T-helper 9 cell (primary cell): ENCODE data around the gene RPL6.
"Not testable (repeated sequence)": the region's sequence is repeated elsewhere in the genome, so short reads cannot be mapped to it uniquely, and the experiment has no call there.

ENCODE experiments used
- DNase-seq: peaks from one replicate; pipeline ENCODE4 v3.0.0-alpha.2; 2020
- total RNA-seq, 2 donors: gene quantifications; one replicate each; lab custom pipeline; 2026; lab: John Stamatoyannopoulos, UW

RPL6 gene
- 1,061 to 1,145 reads per million in 2 donors for total RNA-seq

DNA sequence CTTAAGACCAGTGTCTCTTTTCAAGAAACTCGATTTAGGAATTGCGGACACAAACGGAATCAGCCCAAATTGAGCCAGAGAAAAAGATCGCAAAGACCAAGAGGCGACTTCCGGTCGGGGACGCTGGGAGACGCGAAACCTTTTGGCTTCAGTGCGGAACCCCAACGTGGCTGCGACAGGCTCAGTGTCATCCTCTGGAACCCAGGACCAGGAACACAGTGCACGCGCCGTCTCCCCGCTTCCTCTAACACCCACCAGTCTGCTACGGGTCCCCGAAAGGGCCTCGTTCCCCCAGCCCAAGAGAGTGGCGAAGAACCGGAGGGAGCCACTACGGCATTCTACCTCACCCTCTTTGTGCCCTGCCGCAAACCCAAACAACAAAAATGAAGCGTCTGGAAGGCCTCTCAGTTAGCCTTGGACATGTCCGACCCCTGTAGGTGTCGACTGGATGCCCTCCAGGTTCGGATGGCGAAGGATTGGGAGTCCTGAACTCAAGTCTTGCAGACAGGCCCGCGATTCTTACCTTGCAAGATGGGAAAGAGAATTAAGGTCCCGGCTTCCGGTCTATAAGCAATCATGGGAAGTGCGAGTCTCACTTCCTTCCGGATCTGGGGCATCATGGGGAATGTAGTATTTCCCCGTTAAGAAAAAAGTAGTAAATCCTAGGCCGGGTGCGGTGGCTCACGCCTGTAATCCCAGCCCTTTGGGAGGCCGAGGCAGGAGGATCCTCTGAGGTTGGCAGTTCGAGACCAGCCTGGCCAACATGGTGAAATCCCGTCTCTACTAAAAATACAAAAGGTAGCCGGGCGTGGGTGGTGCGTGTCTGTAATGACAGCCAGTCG lies at the start of gene RPL6:
TSS of gene RPL6 (minus strand) at position 542 of the 842 bp plus-strand sequence. CDS start 949 bp downstream, outside the sequence.
- peak; percentile 57 for DNase-seq

DNA sequence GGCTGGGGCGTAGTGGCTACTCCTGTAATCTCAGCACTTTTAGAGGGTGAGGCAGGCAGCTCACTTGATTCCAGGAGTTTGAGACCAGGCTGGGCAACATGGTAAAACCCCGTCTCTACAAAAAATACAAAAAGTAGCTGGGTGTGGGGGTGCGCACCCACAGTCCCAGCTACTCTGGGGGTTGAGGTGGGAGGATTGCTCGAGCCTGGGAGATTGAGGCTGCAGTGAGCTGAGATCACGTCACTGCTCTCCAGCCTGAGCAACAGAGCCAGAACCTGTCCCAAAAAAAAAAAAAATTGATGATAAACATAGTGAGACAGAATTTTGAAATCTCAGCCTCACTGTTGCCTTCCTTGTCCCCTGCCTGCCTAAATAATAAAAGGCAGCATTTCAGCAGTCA lies 49.3 kb upstream of the RPL6 start:
- no peak for DNase-seq

DNA sequence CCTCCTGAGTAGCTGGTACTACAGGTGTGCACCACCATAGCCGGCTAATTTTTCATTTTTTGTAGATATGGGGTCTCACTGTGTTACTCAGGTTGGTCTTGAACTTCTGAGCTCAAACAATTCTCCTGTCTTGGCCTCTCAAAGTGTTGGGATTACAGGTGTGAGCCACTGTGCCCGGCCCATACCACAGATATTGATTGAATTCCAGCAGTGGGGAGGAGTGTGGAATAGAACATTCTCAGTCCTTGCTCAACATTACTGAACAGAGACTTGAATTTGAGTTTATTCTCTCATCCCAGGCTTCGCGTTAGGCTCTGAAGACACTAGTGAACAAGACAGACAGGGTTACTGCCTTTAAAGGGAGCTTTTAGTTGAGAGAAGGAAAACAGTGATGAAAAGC lies 48.9 kb upstream of the RPL6 start:
- no peak for DNase-seq

DNA sequence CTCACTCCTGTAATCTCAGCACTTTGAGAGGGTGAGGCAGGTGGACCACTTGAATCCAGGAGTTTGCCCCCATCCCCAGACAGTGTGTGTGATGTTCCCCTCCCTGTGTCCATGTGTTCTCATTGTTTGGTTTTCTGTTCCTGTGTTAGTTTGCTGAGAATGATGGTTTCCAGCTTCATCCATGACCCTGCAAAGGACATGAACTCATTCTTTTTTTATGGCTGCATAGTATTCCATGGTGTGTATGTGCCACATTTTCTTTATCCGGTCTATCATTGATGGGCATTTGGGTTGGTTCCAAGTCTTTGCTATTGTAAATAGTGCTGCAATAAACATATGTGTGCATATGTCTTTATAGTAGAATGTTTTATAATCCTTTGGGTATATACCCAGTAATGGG lies 47.7 kb upstream of the RPL6 start:
- not testable (repeated sequence) for DNase-seq

DNA sequence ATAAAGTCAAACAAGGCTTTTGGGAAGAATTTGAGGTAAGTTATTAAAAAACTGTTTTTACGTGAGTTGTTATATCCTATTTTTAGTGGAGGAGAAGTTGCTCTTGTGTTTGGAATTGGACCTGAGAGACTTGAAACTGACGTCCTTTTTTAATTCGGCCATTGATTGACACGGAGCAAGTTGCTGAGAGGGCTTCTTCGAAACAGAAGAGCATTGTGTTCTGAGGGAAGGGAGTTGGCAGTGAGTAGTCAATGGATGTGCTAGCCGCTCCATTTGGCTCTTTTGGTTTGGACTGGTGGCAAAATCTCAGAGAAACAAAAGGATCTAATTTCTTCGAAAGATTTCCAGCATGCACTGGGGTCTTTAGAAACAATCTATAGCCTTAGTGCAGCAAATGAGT lies 46.6 kb upstream of the RPL6 start:
- DNase-seq = no peak

DNA sequence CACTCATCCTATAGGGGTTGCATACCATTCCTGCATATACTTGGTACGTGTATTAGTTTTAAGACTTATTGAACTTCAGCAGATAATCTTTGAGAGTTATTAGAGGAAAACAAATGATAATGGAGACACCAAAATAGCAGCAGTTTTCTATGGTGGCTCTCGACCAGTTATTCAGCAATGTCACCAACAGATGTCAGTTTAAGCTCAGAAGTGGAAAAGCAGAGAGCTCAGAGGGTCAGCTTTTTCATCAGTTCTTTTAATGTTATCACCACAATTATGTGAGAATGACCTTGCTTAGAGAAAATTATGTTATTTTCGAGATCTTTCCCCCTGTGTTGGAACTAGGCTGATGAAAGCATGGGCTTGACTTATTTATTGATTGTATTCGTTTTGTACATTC lies 41.3 kb upstream of the RPL6 start:
- DNase-seq = no peak

DNA sequence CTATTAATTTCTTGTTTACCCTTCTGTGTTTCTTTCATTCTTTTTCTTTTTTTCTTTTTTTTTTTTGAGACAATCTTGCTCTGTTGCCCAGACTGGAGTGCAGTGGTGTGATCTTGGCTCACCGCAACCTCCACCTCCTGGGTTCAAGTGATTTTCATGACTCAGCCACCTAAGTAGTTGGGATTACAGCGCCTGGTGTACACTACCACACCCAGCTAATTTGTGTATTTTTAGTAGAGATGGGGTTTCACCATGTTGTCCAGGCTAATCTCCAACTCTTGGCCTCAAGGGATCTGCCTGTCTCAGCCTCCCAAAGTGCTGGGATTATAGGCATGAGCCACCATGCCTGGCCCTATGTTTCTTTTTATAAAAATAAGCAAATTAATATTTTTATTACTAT lies 38.8 kb upstream of the RPL6 start:
- DNase-seq = not testable (repeated sequence)

DNA sequence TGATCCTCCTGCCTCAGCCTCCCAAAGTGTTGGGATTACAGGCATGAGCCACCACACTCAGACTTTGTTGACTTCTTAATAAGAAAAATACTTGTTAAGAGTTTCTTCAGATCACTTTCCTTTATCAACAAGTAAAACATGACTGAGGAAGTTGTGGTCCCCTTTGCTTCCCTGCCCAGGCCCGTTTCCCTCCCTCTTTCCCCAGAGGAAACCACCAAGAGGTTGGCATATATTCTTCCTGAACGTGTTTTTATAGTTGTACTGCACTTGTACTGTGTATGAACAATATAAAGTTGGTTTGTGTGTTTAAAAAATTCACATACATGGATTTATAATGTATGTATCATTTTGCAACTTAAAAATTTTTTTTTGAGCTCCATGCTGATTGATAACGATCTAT lies 37.7 kb upstream of the RPL6 start:
- no peak for DNase-seq

DNA sequence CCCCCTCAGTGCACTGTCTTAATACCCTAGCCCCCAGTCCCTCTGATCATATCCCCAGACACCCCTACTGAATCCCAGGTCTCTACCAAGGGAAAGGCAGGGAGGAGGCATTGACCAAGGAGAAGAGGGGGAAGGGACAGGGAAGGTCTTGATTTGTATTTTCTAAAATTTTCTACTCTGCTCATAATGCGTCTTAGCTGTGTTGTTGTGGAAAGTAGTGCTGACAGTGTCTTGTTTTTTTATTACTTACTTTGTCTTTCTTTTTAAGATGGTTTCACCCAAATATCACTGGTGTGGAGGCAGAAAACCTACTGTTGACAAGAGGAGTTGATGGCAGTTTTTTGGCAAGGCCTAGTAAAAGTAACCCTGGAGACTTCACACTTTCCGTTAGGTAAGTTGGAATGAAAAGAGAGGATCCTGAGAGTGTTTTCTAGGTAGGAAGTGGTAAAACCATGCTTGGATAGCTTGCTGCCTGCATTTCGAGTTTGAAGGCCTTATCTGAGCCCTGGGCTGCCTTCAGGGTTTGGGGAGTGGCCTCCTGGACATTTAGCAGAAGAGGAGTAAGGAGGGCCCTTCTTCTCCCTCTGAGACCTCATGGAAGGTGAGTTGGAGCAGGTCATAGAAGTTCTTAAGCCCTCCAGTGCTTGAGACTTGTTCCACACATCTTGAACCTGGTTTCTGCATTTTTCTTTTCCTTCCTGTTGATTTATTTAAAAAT lies 36.8 kb upstream of the RPL6 start:
- no peak for DNase-seq

DNA sequence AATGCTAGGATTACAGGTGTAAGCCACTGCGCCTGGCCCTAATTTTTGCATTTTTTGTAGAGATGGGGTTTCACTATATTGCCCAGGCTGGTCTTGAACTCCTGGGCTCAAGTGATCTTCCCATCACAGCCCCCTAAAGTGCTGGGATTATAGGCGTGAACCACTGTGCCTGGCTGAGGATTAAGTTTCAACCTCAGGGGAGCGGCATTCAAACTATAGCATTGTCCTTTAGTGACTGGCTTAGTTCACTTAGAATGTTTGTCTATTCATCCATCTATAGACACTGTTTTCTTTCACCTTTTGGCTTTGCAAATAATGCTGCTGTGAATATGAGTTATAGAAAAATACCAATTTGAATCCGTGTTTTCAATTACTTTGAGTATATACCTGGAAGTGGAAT lies 34.5 kb upstream of the RPL6 start:
- DNase-seq = no peak

DNA sequence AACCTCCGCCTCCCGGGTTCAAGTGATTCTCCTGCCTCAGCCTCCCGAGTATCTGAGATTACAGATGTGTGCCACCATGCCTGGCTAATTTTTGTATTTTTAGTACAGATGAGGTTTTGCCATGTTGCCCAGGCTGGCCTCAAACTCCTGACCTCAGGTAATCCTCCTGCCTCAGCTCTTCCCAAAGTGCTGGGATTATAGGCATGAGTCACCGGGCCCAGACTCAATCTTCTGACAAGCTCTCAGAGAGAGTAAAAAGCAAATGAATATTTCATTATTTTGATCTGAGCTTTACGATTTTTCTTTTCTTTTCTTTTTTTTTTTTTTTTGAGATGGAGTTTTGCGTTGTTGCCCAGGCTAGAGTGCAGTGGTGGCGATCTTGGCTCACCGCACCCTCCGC lies 31.2 kb upstream of the RPL6 start:
- not testable (repeated sequence) for DNase-seq

DNA sequence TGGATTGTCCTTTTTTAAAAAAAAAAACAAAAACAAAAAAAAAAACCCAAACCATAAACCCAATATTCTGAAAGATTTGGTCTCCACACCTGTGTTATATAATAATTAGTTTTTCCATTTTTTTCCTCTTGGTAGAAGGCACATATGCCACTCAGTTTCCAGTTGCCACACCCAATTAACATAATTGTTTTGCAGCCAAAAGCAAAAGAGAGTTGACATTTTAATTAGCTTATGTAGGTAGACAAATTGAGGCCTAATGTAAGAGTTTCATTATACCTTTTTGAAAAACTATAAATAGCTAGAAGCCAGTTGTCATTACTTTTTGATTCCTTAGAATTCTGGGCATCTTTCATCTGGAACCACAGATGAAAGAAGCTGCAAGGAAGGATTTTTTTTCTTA lies 30.4 kb upstream of the RPL6 start:
- DNase-seq = no peak

DNA sequence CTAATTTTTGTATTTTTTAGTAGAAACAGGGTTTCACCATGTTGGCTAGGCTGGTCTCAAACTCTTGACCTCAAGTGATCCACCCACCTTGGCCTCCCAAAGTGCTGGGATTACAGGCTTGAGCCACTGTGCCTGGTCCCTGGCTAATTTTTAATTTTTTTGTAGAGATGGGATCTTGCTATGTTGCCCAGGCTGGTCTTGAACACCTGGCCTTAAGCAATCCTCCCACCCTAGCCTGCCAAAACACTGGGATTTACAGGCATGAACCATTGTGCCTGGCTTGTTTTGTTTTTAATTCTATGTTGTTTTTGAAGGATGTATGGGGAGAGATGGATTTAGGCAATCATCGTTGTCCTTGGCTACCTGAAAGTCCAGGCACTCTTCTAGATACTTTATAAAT lies 29.2 kb upstream of the RPL6 start:
- DNase-seq = not testable (repeated sequence)

DNA sequence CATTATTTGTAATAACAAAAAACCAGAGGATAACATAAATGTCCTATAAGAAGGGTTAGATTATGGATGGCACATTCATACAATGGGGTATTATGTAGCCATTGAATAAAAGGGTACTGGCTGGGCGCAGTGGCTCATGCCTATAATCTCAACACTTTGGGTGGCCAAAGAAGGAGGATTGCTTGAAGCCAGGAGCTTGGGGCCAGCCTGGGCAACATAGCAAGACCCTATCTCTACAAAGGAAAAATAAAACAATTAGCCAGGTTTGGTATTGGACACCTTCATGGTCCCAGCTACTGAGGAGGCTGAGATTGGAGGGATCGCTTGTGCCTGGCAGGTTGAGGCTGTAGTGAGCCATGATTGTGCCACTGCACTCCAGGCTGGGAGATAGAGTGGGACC lies 24.1 kb upstream of the RPL6 start:
- DNase-seq = no peak

DNA sequence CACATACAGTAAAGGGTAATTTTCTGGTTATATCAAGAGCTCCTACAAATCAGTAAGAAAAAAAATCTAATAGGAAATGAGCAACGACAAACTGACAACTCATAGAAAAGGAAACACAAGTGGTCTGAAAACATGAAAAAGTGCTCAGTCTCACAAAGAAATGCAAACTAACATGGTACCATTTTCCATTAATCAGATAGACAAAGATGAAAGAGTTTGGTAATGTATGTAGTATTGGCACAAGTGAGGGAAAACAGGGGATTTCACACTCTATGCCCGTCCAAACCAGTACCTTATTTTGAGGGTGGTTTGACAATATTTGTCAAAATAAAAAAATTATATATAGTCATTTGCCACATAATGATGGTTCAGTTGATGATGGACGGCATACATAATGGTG lies 22.6 kb upstream of the RPL6 start:
- no peak for DNase-seq

DNA sequence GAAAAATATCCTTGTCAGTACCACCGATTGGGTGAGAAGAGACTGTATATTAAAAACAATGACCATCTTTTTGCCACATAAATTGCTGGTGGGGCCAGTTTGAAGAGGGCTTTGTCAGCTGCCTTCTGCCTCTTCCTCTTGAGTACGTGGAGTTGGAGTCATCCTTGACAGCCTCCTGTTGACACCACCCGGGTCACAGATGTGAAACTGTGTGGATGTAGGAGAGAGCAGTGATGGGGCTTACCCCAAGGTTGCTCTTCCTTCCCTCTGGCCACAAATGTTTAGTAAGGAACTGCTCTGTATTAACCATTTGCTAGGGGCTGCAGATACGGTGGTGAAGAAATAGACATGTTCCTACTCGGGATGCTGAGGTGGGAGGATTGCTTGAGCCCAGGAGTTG lies 21.5 kb upstream of the RPL6 start:
- no peak for DNase-seq

DNA sequence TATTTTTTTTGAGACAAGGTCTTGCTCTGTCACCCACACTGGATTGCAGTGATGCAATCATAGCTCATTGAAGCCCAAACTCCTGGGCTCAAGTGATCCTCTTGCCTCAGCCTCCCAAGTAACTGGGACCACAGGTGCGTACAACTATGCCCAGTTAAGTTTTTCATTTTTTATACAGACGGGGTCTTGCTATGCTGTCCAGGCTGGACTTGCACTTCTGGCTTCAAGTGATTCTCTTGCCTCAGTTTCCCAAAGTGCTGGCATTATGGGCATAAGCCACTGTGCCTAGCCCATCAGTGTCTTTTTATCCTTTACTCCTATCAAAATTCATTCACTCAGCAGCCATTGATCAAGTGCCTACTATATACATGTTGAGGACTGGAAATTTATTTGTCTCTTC lies 18.4 kb upstream of the RPL6 start:
- DNase-seq = no peak

DNA sequence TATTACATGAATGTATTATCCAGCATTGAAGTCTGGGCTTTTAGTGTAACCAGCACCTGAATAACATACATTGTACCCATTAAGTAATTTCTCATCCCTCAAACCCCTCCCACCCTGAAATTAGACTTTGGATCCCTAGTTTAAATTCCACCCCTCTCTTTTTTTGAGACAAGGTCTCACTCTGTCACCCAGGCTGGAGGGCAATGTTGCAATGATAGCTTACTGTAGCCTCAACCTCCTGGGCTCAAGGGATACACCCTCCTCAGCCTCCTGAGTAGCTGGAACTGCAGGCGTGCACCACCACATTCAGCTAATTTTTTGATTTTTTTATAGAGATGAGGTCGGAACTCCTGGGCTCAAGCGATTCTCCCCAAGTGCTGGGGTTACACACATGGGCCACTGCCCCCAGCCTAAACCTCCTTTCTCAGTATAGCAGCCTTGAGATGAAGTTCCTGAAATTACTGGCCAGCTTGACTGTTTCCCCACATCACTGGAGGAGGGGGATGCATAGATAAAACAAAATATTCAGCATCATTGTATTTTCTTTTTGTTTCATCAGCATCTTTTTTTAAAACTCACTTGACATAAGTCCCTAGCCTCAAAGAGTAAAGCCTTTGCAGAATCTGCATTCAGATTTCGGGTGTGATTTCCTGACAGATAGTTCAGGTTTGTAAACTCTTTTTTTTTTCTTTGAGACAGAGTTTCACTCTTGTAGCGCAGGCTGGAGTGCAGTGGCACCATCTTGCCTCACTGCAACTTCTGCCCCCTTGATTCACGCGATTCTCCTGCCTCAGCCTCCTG lies 16.4 kb upstream of the RPL6 start:
- no peak for DNase-seq

DNA sequence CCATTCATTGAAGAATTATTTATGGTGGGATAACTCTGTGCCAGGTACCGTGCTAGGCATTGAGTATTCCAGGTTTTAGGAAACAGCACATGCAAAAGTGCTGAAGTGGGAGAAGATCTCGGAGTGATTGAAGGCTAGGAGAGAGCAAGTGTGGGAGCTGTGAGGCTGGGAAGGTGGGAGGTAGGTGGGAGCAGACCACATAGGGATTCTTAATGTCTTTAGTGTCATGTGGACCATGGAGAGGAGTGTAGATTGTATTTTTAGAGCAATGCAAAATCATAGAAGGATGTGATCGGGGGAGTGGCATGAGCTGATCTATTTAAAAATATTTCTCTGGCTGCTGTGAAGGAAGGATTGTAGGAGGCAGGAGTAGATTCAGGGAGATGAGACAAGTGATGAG lies 14.7 kb upstream of the RPL6 start:
- DNase-seq = no peak

DNA sequence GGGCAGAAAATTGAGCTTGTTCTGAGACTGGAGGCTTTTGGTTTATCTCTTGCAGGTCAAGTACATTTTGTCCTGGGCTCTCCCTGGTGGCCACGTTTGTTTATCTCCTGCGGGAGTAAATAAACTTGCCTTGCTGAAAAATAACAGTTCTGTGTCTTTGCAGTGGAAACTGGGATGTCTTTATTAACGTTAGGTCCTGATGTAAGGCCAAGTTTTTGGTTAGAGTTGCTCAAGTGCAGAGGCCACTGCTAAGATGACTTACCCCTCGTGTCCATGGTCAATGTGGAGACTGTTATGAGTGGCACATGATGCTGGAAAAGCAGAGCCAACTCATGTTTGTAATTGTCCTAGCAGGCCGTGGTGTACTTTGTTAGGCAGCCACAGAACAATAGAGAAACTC lies 13.1 kb upstream of the RPL6 start:
- no peak for DNase-seq

DNA sequence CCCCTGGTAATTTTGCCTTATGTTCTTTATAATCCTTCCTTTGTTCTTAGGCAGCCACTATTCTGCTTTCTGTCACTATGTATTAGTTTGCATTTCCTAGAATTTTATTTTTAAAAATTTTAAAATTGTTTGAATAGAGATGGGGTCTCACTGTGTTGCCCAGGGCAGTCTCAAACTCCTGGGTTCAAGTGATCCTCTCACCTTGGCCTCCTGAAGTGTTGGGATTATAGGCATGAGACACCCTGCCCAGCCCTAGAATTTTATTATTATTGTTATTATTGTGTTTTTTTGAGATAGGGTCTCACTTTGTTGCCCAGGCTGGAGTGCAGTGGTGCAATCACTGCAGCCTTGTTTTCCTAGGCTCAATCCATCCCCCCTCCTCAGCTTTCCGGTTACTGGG lies 12.0 kb upstream of the RPL6 start:
- no peak for DNase-seq

DNA sequence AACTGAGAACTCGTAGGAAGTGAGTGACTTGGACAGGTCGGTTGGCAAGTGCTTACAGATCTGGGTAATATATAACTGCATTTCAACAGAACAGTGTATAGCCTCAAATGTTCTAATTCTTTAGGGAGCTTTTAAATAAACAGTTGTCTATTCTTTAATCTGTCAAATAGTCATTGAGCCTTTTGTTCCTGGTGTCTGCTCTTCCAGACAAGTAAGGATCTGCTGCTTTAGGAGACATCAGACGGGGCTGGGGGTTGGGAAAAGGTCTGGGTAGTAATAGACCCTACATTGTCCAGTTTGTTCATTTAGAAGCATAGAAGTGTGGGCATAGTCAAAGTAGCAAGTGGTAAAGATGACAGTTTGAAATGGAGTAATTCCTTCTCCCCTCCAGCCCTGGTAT lies 11.3 kb upstream of the RPL6 start:
- no peak for DNase-seq
